Stimulated activated CD8-positive, alpha-beta memory T cell treated with anti-CD3 and anti-CD28 coated beads, Interleukin-12 subunit alpha, Interleukin-12 subunit beta, amount 100 ng/mL, for 4 hours (primary cell): ENCODE measurements around the gene TRIM7.
"Not testable (repeated sequence)": the region's sequence is repeated elsewhere in the genome, so short reads cannot be mapped to it uniquely, and the experiment has no call there.

Source experiments
- DNase-seq: peaks from one replicate; pipeline ENCODE4 v3.0.0-alpha.2; 2020; ENCODE audit warnings: low read depth

Gene TRIM7

DNA sequence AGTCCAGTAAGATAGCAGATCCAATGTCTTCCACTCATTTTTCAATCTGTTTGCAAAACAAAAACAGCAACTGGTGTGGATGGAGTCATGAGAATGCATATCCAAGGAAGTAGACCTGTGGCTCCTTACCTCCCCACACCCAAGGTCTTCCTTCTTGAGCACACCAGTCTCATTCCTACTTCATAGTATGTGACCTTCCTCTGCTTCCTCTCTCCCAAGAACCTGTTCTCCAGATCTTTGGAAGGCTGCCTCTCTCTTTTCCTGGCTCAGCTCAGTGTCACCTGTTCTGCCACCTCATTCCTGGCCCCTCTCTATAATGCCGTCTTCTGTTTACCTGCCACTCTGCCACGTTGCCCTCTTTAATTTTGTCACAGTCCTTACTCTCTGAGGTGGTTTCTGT lies 7.9 kb upstream of the TRIM7 start:
- no peak for DNase-seq

DNA sequence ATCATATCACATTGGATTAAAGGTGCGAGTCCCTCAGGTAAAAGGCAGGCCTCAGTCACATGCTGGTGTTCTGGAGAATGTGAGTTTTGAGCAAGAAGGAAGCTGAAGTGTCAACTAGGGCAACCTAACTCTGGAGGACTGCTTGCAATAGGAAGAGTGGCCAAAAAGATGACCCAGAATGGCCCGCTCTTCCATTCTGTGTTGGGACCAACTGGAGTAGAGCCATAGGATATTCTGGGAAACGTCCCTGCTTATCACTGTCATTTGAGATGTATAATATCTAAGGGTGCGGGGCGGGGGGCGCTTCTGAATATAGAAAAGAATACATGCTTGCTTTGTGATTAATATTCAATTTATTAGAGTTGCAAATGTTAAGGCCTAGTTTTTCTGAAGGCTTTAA lies 7.1 kb upstream of the TRIM7 start:
- DNase-seq = no peak

DNA sequence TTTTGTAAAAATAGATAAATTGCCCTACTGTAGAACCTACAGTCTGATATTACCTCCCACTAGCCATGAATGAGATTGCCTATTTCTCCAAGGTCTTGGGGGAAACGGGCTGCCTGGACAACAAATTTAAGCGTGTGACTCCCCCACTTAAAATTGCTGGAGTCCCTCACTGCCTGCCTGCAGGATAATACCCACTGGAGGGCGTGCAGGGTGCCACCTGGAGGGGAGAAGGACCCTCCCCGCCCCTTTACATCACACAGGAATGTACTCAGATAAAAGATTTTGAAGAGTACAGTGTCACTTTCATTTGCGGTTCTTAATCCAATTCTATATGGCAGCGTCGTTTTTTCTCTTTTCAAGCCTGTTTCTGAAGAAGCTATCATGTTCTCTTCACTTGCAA lies 6.2 kb upstream of the TRIM7 start:
- no peak for DNase-seq

DNA sequence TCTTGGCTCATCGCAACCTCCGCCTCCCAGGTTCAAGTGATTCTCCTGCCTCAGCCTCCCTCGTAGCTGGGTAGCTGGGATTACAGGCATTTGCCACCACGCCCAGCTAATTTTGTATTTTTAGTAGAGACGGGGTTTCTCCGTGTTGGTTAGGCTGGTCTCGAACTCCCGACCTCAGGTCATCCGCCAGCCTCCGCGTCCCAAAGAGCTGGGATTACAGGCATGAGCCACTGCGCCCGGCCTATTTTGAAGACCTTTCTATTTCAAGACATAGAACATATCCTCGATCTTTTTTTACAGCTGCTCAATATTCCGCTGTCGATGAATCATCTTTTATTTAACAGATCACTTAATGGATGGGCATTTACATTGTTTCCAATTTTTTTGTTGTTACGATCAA lies 5.7 kb upstream of the TRIM7 start:
- not testable (repeated sequence) for DNase-seq

DNA sequence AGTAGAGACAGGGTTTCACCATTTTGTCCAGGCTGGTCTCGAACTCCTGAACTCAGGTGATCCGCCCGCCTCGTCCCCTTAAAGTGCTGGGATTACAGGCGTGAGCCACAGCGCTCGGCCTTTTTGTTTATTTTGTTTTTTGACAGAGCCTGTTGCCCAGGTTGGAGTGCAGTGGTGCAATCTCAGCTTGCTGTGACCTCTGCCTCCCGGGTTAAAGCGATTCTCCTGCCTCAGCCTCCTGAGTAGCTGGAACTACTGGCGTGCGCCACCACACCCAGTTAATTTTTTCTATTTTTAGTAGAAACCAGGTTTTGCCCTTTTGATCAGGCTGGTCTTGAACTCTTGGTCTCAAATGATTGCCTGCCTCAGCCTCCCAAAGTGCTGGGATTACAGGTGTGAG lies 5.2 kb upstream of the TRIM7 start:
- not testable (repeated sequence) for DNase-seq

DNA sequence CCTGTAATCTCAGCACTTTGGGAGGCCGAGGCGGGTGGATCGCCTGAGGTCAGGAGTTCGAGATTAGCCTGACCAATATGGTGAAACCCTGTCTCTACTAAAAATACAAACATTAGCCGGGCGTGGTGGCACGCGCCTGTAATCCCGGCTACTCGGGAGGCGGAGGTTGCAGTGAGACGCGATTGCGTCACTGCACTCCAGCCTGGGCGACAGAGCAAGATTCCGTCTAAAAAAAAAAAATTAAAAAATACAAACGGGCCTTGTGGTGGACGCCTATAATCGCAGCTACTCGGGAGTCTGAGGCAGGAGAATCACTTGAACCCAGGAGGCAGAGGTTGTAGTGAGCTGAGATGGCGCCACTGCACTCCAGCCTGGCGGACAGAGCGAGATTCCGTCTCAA lies 4.0 kb upstream of the TRIM7 start:
- not testable (repeated sequence) for DNase-seq

DNA sequence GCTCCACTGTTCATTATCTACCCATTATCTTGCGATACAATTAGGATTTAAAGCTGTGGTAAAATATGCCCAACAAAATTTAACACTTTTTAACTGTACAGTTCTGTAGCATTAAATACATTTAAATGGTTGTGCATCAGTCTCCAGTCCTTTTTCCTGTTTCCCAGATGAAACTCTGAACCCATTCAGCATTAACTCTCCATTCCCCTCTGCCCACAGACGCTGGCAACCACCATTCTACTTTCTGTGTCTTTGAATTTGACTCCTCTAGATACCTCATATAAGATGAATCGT lies 2.9 kb upstream of the TRIM7 start:
- no peak for DNase-seq

DNA sequence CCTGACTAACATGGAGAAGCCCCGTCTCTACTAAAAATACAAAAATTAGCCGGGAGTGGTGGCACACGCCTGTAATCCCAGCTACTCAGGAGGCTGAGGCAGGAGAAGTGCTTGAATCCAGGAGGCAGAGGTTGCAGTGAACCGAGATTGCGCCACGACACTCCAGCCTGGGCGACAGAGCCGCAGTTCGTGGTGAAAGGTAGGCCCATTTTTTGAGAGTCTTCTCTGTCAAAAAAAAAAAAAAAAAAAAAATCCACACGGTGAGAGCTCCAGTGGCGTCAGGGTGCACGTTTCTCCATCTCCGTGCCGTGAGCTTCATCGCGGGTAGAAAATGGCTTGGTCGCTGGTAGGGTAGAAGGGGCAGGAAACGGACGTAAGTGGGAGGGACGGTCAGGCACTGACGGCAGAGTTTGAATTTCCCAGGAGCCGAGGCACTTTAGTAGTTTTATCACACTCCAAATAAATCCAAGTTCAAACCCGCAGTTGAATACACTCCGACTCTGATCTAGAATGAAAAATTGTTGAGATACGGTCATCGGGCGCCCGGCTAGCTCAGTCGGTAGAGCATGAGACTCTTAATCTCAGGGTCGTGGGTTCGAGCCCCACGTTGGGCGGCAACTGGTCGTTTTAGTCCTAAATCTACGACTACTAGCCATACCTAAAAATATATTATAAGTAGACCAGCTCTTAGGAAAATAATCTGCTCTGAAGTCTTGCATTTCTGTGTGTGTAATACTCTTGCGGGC lies 2.4 kb upstream of the TRIM7 start:
- DNase-seq = peak; percentile 64

DNA sequence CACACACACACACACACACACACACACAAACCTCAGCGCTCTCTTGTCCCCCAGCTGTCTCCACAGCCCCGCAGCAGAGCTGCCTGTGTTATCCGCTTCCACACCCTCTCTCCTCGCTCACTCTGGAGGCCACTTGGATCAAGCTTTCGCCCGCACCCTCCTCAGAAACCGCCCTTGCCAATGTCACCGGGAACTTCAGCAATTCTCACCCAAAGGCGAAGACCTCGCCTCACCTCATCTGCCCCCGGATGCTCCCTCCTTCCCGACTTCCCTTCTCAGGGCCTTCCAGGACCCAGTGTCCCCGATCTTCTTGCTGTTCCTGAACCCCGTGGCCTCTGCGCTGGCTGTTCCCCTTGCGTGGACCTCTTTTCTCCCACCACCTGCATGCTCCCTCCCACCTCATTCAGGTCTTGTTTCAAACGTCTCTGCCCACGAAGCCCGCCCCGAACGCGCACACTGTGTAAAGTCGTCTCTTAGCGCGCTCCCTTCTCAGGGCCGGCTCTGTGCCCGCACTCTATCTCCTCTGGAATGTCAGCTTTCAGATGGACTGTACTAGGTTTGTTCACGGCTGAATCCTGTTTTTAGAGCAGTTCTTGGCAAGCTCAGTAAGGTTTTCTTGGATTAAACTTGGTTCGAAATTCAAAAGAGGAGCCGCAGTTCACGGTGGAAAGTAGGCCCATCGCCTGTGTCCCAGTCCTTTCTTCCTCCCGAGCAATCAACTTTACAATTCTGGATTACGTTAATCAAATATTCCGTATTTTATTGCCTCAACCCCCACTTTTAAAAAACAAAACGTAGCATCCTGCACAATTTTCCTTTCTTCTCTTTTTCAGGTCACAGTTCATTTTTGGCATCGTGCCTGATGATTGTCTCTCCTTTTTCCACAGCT lies 1.0 kb upstream of the TRIM7 start:
- DNase-seq = no peak

DNA sequence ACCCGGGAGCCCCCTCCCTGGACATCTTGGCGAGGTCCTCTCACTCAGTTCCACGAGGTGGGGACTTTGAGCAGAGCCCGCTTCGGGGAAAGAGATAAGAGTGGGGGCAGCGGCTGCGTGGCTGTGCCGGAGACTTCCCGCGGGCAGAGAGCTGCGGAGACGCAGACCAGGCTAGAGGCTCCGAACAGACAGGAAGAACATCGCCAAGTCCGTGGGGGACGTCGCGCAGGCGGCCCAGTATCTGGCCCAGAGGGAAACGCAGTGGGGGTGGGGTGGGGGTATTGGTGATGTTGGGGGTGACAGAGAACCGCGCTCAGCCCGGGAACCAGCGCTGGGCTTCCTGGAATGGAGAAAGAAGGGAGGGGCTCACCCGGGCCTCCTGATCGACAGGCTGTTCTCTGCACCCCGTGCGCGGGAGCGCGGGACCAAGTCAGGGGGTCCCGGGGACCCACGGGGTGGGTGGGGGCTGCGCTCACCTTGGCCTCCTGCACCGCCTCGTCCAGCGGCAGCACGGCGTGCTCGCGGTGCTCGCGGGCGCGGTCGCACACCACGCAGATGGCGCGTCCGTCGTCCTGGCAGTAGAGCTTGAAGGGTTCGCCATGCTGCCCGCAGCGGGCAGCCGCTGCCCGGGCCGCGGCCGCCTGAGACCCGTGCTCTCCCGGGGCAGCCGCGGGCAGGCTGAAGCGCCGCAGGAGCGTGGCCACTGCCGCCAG lies 727 bp downstream of the TRIM7 start:
- DNase-seq = no peak

DNA sequence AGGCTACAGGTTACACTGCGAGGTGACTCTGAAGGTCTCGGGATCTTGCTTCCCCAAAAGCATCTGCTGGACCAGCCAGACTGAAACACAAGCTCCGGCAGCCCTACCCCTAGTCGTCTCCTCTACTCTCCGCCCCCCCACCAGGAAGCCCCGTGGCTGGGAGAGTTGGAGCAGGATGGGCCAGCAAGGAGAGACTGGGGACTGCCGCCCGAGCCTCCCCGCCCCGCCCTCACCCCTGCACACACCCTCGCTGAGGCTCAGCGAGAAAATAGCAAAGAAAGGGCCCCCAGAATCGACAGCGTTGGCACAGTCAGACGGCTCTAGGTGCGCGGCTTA lies 1.3 kb downstream of the TRIM7 start:
- no peak for DNase-seq

DNA sequence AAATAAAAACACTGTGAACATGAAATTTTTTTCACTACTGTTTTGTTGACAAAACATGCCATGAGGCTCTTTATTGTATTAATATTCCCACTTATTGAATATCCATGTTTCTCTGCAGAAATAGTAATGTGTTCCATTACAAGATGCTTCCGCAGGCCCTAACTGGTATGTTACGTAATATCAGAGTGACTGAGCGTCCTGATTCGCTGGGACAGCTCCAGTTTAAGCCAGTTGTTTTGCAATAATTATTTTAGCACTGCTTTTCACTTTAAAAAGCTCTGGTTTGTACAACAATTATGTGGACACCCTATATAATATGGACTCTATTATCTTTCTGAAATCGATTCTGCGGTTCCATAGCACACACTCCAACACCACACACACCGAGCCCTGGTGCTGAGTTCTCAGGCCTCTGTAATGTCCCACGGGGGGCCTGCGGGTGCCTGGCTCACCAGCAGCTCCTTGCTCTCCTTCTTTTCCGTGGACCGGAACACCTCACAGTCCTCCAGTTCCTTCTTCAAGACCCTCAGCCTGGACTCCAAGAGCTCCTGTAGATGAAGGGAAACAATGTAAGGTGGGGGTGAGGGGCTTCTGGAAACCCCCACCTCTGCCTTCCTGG lies 1.8 kb downstream of the TRIM7 start:
- no peak for DNase-seq

DNA sequence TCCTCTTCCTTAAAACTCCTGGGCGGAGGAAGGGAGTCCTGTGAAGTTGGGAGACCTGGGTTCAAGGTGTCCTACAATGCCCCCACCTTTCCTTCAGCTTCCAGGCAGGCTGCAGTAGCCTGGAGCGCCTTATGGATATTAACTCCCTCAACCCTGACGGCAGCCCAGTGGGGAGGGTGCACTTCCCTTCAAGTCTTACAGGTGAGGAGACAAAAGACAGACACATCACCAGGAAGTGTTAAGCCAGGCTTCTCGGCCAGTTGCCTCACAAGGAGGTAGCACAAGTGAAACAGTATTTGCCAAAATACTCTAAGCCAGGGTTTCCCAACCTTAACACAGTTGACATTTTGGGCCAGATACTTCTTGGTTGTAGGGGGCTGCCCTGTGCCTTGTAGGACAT lies 4.2 kb downstream of the TRIM7 start:
- DNase-seq = no peak

DNA sequence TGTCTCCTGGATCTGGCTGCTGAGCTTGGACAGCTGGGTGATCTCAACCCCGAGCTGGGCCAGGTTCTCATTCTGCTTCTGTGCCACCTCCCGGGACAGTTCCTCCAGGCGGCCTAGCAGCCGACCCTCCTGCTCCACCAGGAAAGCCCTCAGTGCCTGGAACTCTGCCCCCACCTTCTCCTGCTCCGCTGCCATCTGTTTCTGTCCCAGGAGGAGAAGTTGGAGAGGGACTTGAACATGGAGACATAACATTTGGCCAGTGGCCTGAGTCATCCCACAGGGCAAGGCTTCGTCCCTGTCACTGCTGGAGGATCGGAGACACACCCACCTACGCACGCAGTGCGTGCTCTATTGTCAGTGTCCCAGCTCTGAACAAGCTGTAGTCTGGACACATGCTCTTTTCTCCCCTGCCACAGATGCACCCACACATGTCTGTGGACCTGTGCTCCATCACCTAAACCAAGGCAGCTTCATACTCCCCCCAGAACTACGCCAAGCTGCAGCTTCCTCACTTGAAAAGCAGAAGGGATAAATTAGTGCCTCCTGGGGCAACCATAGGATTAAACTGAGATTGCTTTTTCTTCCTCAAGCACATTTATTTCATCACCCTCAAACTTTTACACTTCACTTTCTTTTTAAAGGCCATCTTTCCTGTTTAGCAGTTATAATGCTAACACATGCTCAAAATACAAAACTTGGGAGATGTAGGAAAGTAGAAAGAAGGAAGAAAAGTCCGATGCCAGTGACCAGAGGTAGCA lies 4.9 kb downstream of the TRIM7 start:
- no peak for DNase-seq

DNA sequence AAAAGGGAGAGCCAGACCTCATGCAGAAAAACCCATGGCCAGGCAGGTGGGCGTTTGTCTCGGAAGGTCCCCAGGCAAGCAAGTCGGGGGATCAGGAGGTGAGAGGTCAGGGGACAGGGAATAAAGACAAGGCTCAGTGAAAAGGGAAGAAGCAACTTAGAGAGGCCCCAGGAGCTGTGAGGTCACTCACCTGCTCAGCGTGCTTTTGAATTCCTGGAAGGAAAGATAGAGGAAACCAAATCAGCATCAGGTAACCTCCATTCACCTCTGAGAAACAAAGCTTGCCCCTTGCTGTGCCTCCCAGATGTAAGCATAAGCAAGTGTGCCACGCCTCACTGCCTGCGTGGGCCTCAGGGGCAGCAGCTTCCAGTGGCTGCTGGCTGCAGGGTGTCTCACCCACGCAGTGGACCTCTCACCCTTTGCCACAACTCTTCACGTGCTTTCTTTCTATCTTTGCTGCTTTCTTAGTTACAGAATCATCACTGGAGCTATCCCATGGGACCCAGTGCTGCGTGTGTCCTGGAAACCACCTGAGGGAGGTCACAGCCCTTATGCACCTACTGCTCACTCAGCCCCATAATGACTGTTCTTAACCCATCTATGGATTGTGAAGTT lies 6.0 kb downstream of the TRIM7 start:
- no peak for DNase-seq

DNA sequence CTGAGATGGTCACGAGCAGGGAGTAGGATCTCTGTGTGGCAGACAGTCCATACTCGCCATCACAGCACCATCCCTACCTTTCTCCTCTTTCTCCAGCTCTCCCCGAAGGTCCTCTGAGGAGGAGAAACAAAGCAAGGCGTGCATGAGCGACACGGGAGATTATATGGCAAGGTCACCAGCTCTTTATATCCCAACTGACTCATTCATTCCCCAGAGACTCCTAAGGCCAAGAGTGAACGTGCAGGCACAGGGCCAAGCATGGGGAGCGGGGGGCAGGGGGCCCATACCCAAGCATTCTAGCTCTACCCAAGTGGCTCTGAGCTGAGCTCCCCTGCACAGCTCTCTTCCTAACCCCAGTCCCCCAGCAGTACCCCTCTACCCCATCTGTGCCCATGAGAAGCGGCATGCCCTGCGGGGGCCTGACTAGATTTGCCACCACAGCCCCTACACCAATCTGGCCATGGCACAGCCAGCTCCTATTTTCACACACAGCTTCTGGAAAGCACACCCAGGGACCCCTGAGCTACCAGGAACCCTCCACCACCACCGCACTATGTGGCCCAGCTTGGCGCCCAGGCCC lies 6.8 kb downstream of the TRIM7 start:
- no peak for DNase-seq

DNA sequence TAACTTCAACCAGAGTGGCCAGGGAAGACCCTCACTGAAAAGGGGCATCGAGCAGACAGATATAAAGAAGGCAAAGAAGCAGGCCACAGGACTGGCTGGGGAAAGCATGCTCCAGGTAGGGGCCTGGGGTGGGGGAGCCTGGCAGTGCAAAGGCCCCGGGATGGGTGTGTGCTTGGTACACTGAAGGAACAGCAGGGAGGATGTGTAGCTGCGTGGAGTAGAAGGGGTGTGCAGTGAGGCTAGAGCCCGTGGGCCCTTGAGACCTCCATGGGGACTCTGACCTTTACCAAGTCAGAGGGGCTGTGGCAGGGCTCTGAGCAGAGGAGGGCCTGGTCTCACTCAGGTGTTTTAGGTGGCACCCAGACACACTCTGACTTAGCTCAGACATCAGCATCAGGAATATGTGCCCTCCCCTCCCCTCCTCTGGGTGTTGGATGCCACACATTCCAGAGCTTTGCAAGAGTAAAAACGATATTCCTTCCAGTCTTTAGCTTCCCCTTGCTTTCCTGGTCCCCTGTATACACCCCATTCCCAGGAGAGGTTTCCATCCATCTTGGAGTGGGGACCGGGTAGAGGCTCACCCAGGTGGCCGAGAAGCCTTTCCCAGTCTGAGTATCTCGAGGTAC lies 7.6 kb downstream of the TRIM7 start:
- no peak for DNase-seq

DNA sequence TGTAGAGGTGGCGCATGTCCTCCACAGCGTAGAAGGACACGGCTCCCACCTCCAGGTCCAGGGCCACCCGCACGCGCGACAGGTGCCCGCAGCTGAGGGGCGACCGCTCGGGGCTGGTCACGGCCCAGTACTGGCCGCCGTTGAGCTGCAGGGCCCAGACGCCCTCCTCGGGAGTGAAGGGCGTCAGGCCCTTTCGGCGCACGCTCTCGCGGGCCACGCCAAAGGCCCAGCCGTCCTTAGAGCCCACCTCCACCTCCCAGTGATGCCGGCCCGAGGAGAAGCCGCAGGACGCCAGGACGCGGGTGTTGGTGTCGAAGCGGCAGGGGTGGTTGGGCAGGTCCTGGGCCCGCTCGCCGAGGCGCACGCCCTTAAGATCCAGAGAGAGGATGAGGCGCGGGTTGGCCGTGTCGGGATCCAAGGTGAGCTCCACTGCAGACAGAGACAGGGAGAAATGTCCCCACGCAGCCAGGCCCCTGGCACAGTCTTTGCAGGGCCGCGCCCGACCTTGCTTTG lies 9.7 kb downstream of the TRIM7 start:
- no peak for DNase-seq

DNA sequence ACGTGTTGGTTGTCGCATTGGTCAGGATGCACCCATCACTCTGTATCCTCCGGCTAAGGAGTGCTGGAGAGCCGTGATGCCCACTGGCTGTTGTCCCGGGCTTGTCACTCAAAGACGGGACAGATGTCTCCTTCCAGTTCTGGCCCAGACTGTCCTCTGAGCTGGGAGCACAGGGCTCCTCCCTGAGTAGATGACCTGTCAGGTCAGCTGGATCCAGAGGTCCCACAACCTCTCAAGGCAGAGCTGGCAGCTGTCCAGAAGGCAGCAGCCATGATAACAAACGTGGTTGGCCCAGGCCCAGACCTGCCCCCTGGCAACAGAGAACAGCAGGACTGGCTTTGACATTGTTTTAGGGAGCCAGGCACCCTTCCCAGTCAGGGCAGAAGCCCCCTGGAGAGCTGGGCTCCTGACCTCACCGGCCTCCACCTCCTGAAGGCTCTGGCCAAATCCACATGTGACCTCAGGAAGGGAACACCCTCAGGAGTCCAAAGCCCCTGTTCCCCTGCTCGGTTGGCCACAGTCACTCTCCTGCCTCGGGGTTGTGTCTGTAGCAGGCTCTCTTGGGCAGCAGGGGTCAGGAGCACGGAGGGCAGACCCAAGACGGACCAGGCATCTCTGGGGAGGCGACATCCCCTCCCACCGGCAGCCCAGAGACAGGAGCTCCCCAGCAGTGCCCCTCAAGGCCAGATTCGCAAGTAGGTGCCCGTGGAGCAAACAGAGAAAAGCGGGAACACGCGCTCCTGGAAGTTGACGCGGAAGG lies 10.3 kb downstream of the TRIM7 start:
- no peak for DNase-seq

DNA sequence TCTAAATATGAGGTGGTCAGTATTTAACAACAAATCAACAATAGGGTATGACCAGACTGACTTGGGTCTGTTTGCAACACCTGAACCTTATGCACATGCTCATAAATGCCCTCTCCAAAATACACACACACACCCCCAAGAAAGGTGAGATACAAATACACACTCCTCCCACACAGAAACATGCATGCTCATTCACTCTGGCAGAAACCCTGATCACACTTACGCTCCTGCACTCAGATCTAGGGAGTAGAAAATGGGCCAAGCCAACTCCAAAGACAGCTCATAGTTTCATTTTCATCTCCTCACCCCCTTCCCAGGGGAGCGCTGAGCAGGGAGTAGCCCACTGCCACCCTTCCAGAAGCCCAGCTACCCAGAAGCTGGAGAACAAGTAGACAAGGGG lies 11.3 kb downstream of the TRIM7 start:
- DNase-seq = no peak
